ENCODE data around the gene BCAS3.

Gene BCAS3

GRCh38 chr17:61254904-61255303, 577.3 kb downstream of the BCAS3 start:
- DNase-seq (ENCODE audit: low spot score), result no peak

GRCh38 chr17:61255647-61256046, 578.0 kb downstream of the BCAS3 start:
- no peak for DNase-seq (ENCODE audit: low spot score)

GRCh38 chr17:61259360-61259759, 581.7 kb downstream of the BCAS3 start:
- no peak for DNase-seq (ENCODE audit: low spot score)

- no peak for DNase-seq (ENCODE audit: low spot score)
These were observed 582.6 kb downstream of the BCAS3 start for GRCh38 chr17:61260071-61260797.

GRCh38 chr17:61261001-61261637, 583.5 kb downstream of the BCAS3 start:
- no peak for DNase-seq (ENCODE audit: low spot score)

GRCh38 chr17:61265397-61265796, 587.7 kb downstream of the BCAS3 start:
- no peak for DNase-seq (ENCODE audit: low spot score)

GRCh38 chr17:61267847-61268246, 590.2 kb downstream of the BCAS3 start:
- no peak for DNase-seq (ENCODE audit: low spot score)

- DNase-seq (ENCODE audit: low spot score), result no peak
These were observed 597.7 kb downstream of the BCAS3 start for GRCh38 chr17:61275395-61275794.

GRCh38 chr17:61276806-61277205, 599.2 kb downstream of the BCAS3 start:
- no peak for DNase-seq (ENCODE audit: low spot score)

- no peak for DNase-seq (ENCODE audit: low spot score)
These were observed 602.0 kb downstream of the BCAS3 start for GRCh38 chr17:61279476-61280145.

- no peak for DNase-seq (ENCODE audit: low spot score)
These were observed 602.7 kb downstream of the BCAS3 start for GRCh38 chr17:61280338-61280737.

GRCh38 chr17:61280851-61281250, 603.2 kb downstream of the BCAS3 start:
- DNase-seq (ENCODE audit: low spot score), result no peak

GRCh38 chr17:61282377-61282776, 604.7 kb downstream of the BCAS3 start:
- no peak for DNase-seq (ENCODE audit: low spot score)

GRCh38 chr17:61283043-61283442, 605.4 kb downstream of the BCAS3 start:
- no peak for DNase-seq (ENCODE audit: low spot score)

GRCh38 chr17:61284174-61284573, 606.5 kb downstream of the BCAS3 start:
- DNase-seq (ENCODE audit: low spot score), result no peak

- DNase-seq (ENCODE audit: low spot score), result no peak
These were observed 607.1 kb downstream of the BCAS3 start for GRCh38 chr17:61284746-61285145.

- DNase-seq (ENCODE audit: low spot score), result no peak
These were observed 608.1 kb downstream of the BCAS3 start for GRCh38 chr17:61285526-61286320.

- no peak for DNase-seq (ENCODE audit: low spot score)
These were observed 608.8 kb downstream of the BCAS3 start for GRCh38 chr17:61286449-61286848.

- DNase-seq (ENCODE audit: low spot score), result no peak
These were observed 612.0 kb downstream of the BCAS3 start for GRCh38 chr17:61289408-61290385.

GRCh38 chr17:61291451-61292285, 614.0 kb downstream of the BCAS3 start:
- no peak for DNase-seq (ENCODE audit: low spot score)
